ENCODE measurements around the gene KCNK2.

DNA sequence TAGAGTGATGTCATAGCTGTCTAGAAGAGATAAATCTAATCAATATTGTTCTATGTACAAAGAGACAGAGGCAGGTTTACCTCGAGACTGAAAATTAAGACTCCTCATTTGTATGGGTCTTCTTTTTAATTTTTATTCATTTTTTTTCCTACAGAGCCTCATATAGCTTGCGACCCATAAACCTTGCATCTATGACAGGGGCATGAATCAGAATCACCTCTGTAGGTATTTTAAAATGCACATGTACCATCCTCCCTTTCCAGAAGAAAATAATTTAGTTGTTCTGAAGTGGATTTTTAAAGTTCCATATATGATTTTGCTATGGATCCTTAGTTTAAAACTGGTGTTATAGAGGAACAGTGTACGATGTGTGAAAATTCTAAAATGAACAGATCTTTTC is 64.5 kb downstream of the KCNK2 start:
- no peak for TF ChIP-seq FOXP2 (optimal IDR thresholded peaks at IDR 0.05; ENCODE audit: control extremely low read depth, extremely low read length, insufficient read depth)
- TF ChIP-seq POLR2AphosphoS5 (IDR thresholded peaks at IDR 0.05; ENCODE audit: borderline replicate concordance, low read depth, low read length): no peak

All from SK-N-MC (cell line).